Measurements from ENCODE around the gene ENDOU. TPM values are rescaled to one million over a fixed set of nuclear protein-coding genes. Genes with fewer than 3 reads are reported as not detected.

The ENDOU gene
- total and polyA plus RNA-seq, 9 donors = 0.69 to 3.6 (median 1.4) TPM

GRCh38 chr12:47722941-47723631 is 2.2 kb downstream of the ENDOU start:
- DNase-seq = peak in 2 of 5 donors; percentile 6 to 19
- no peak for TF ChIP-seq CTCF (IDR thresholded peaks at IDR 0.05)
- TF ChIP-seq EP300 (IDR thresholded peaks at IDR 0.05) = no peak
- no peak for TF ChIP-seq POLR2A (IDR thresholded peaks at IDR 0.05)
- intact Hi-C loops (cut with DNase I) = no loop called here
- Histone ChIP-seq H3K9me3 (no peaks in the 10 kb centered on the region), H3K27me3 (no peaks in the 10 kb centered on the region), H3K4me3 (no peak overlapping the region), H3K27ac (peak overlapping the region in 1 of 2 donors; percentile 31), H3K4me1 (ENCODE audit: insufficient read depth) (peaks cover 9% of the 10 kb centered on the region), H3K36me3 (no peaks in the 10 kb centered on the region)
- 43 to 68% (median 48%) methylated on average over 5 of the region's 5 CpGs for WGBS, 3 donors

GRCh38 chr12:47722136-47722834 is 3.0 kb downstream of the ENDOU start:
- Histone ChIP-seq H3K9me3 (no peaks in the 10 kb centered on the region), H3K27ac (peak overlapping the region in 1 of 2 donors; percentile 31), H3K4me1 (ENCODE audit: insufficient read depth) (peaks cover 16% of the 10 kb centered on the region), H3K4me3 (no peak overlapping the region), H3K36me3 (no peaks in the 10 kb centered on the region), H3K27me3 (no peaks in the 10 kb centered on the region)
- TF ChIP-seq CTCF (IDR thresholded peaks at IDR 0.05) (no peak), POLR2A (IDR thresholded peaks at IDR 0.05) (no peak), EP300 (IDR thresholded peaks at IDR 0.05) (no peak)
- DNase-seq = peak in 2 of 5 donors; percentile 9 to 11
- 79 to 84% (median 80%) methylated on average over 7 of the region's 7 CpGs for WGBS, 3 donors
- intact Hi-C loops (cut with DNase I) = no loop called here

GRCh38 chr12:47721431-47721973 is 3.8 kb downstream of the ENDOU start:
- WGBS, 3 donors = 85 to 92% (median 86%) methylated on average over 9 of the region's 9 CpGs
- Histone ChIP-seq H3K4me1 (ENCODE audit: insufficient read depth) (peaks cover 20% of the 10 kb centered on the region), H3K36me3 (no peaks in the 10 kb centered on the region), H3K27me3 (no peaks in the 10 kb centered on the region), H3K27ac (no peak overlapping the region), H3K9me3 (no peaks in the 10 kb centered on the region), H3K4me3 (no peak overlapping the region)
- TF ChIP-seq CTCF (IDR thresholded peaks at IDR 0.05) = no peak
- no peak for TF ChIP-seq EP300 (IDR thresholded peaks at IDR 0.05)
- no peak for TF ChIP-seq POLR2A (IDR thresholded peaks at IDR 0.05)
- peak in 2 of 5 donors; percentile 10 to 12 for DNase-seq
- intact Hi-C loops (cut with DNase I) = no loop called here

- TF ChIP-seq CTCF (IDR thresholded peaks at IDR 0.05) (no peak), POLR2A (IDR thresholded peaks at IDR 0.05) (no peak), EP300 (IDR thresholded peaks at IDR 0.05) (no peak)
- no peak for DNase-seq
- H3K4me3 ChIP-seq = no peak overlapping the region
- H3K36me3 ChIP-seq = no peaks in the 10 kb centered on the region
- H3K27ac ChIP-seq = peak overlapping the region in 1 of 2 donors; percentile 84
- 60 to 75% (median 63%) methylated on average over 1 of the region's 1 CpG for WGBS, 3 donors
- intact Hi-C loops (cut with DNase I) = loop anchor here (5.0 to 10.0 kb wide), 4 partner anchors 39 to 119 kb away; partner anchors contain the start of gene RAPGEF3 (in 1 of the 4)
- no peaks in the 10 kb centered on the region for H3K9me3 ChIP-seq
- H3K27me3 ChIP-seq = no peaks in the 10 kb centered on the region
- peaks cover 37% of the 10 kb centered on the region for H3K4me1 ChIP-seq (ENCODE audit: insufficient read depth)
Measured at GRCh38 chr12:47718531-47718930, 6.8 kb downstream of the ENDOU start.

Measured in ovary (tissue), 9 donors.